ENCODE results near the gene ING5.

The ING5 gene

GRCh38 chr2:241678784-241679540 lies 22.9 kb upstream of the ING5 start:
- H3K27ac ChIP-seq = no peak overlapping the region
- TF ChIP-seq CTCF (IDR thresholded peaks at IDR 0.05) (no peak), ZFX (IDR thresholded peaks at IDR 0.05; ENCODE audit: borderline replicate concordance) (no peak)

- H3K27ac ChIP-seq = no peak overlapping the region
- TF ChIP-seq ZFX (IDR thresholded peaks at IDR 0.05; ENCODE audit: borderline replicate concordance) = no peak
- no peak for TF ChIP-seq CTCF (IDR thresholded peaks at IDR 0.05)
These were observed 21.8 kb upstream of the ING5 start for GRCh38 chr2:241680044-241680443.

- H3K27ac ChIP-seq = no peak overlapping the region
- TF ChIP-seq ZFX (IDR thresholded peaks at IDR 0.05; ENCODE audit: borderline replicate concordance) = no peak
- TF ChIP-seq CTCF (IDR thresholded peaks at IDR 0.05) = no peak
These were observed 20.8 kb upstream of the ING5 start for GRCh38 chr2:241680827-241681599.

GRCh38 chr2:241686324-241686649 lies 15.6 kb upstream of the ING5 start:
- H3K27ac ChIP-seq = peak overlapping the region; percentile 90
- no peak for TF ChIP-seq ZFX (IDR thresholded peaks at IDR 0.05; ENCODE audit: borderline replicate concordance)
- TF ChIP-seq CTCF (IDR thresholded peaks at IDR 0.05) = no peak

GRCh38 chr2:241686650-241687425 lies 15.0 kb upstream of the ING5 start, which contains the start of gene DTYMK:
Gene DTYMK (minus strand): TSS chr2:241686815. CDS start chr2:241686783, 32 bp downstream.
- TF ChIP-seq ZFX (IDR thresholded peaks at IDR 0.05; ENCODE audit: borderline replicate concordance) = no peak
- TF ChIP-seq CTCF (IDR thresholded peaks at IDR 0.05) = no peak
- H3K27ac ChIP-seq = peak within 1 kb of the TSS; percentile 90

- no peak for TF ChIP-seq CTCF (IDR thresholded peaks at IDR 0.05)
- TF ChIP-seq ZFX (IDR thresholded peaks at IDR 0.05; ENCODE audit: borderline replicate concordance) = no peak
These were observed 12.5 kb upstream of the ING5 start for GRCh38 chr2:241689306-241689705.

More at GRCh38 chr2:241689306-241689705, 12.5 kb upstream of the ING5 start:
- no peak overlapping the region for H3K27ac ChIP-seq
